TTC549 (cell line): ENCODE results near the gene FBXO17.
"Not testable (repeated sequence)": the region's sequence is repeated elsewhere in the genome, so short reads cannot be mapped to it uniquely, and the experiment has no call there.

Experiments used
- FAIRE-seq: peaks from 2 replicates; lab custom pipeline; 2012; peaks lifted over from hg19 to GRCh38; lab: Jason Lieb, UNC

Gene FBXO17

GRCh38 chr19:38979812-38980211 lies 4.3 kb upstream of the FBXO17 start:
- no peak for FAIRE-seq

- peak; percentile 25 for FAIRE-seq
These were observed 2.8 kb upstream of the FBXO17 start for GRCh38 chr19:38978326-38978689.

- FAIRE-seq: no peak
These were observed 2.1 kb upstream of the FBXO17 start for GRCh38 chr19:38977445-38978325.

DNA sequence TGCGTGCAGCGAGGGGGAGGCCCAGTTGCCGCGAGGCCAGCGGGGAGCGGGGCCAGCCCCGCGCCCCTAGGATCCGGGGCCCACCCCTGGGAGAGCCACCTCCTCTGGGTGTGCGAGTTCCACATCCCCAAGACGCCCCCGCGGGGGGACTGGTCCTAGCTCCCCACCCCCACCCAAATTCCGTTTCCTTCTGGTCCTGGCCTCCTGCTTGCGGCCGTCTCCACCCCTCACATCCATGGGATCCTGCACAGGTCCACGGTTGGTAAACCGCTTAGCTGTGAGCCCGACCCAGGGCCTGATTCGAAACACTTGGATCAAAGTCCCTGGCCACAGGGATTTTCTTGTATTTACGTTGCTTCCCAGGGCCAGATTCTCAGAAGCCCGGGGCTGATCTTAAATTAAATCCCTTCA lies 324 bp upstream of the FBXO17 start:
- no peak for FAIRE-seq

- FAIRE-seq: no peak
These were observed 823 bp downstream of the FBXO17 start for GRCh38 chr19:38974624-38975213.

GRCh38 chr19:38971672-38972071 lies 3.9 kb downstream of the FBXO17 start:
- FAIRE-seq: no peak

GRCh38 chr19:38970664-38971532 lies 4.6 kb downstream of the FBXO17 start:
- no peak for FAIRE-seq

DNA sequence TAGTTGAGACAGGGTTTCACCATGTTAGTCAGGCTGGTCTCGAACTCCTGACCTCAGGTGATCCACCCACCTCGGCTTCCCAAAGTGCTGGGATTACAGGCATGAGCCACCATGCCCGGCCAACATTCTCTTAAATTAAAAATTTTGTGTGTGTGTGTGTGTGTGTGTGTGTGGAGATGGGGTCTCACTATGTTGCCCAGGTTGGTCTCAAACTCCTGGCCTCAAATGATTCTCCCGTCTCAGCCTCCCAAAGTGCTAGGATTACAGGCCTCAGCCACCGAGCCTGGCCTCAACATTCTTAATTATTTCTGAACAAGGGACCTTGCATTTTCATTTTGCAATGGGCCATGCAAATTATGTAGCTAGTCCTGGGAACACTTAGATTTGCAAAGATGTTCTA lies 9.4 kb downstream of the FBXO17 start:
- not testable (repeated sequence) for FAIRE-seq

GRCh38 chr19:38964738-38965137 lies 10.8 kb downstream of the FBXO17 start:
- no peak for FAIRE-seq

DNA sequence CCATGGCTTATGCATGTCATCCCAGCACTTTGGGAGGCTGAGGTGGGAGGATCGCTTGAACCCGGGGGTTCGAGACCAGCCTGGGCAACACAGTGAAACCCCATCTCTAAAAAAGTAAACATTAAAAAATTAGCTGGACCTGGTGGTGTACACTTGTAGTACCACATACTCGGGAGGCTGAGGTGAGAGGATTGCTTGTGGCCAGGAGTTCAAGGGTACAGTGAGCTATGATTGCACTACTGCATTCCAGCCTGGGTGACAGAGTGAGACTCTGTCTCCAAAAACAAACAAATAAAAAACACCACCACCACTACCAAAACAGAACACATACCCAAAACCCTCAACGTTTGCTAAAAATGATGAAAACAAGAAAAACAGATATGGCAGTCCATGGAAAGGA lies 15.9 kb downstream of the FBXO17 start:
- FAIRE-seq: no peak

DNA sequence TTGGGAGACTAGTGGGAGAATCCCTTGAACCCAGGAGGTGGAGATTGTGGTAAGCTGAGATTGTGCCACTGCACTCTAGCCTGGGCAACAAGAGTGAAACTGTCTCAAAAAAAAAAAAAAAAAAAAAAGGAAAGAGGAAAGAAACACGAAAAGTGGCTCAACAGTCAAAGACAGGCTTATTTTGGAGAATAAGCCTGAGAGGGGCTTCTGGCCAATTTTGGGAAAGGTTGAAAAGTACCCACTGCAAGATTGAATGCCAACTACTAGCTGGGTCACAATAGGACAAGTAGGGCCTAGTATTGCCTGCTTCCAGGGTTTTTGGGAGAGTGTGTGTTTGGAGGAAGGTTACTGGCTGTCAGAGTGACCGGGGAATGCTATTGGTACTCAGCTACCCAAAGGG lies 17.2 kb downstream of the FBXO17 start:
- no peak for FAIRE-seq

GRCh38 chr19:38956264-38956663 lies 19.3 kb downstream of the FBXO17 start:
- FAIRE-seq: no peak

- no peak for FAIRE-seq
These were observed 21.9 kb downstream of the FBXO17 start for GRCh38 chr19:38953677-38954076.

GRCh38 chr19:38952395-38953165 lies 23.0 kb downstream of the FBXO17 start:
- no peak for FAIRE-seq

DNA sequence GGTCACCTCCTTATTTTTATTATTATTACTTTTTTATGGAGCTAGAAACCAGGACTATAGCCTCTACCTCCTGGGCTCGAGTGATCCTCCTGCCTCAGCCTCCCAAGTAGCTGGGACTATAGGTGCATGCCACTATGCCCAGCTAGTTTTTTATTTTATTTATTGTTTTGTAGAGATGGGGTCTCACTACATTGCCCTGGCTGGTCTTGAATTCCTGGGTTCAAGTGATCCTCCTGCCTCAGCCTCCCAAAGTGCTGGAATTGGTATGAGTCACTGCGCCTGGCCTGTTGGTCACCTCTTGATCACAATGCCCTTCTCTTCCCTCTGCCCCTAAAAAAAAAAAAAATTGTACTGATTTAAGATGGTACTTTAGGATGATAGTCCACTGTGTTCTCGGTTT lies 24.4 kb downstream of the FBXO17 start:
- no peak for FAIRE-seq

GRCh38 chr19:38949580-38950367 lies 25.8 kb downstream of the FBXO17 start:
- FAIRE-seq: no peak

- FAIRE-seq: no peak
These were observed 29.1 kb downstream of the FBXO17 start for GRCh38 chr19:38946229-38947010.

GRCh38 chr19:38945562-38946228 lies 29.8 kb downstream of the FBXO17 start:
- no peak for FAIRE-seq

GRCh38 chr19:38944981-38945506 lies 30.5 kb downstream of the FBXO17 start:
- FAIRE-seq: no peak
